Skeletal muscle tissue (tissue), 4 donors: ENCODE data around the gene FRMD4A. TPM values are rescaled to one million over a fixed set of nuclear protein-coding genes. Genes with fewer than 3 reads are reported as not detected.

Experiments
- H3K27ac ChIP-seq: one replicate; pipeline ENCODE4 v1.7.0; 2013; ENCODE audit warnings: mild to moderate bottlenecking, low read depth, low read length, inconsistent platforms
- H3K27me3 ChIP-seq, 3 donors: one replicate each; pipeline ENCODE4 v1.7.0; 2013; ENCODE audit warnings: low read length in 3 of 3; ENCODE audit not compliant: control insufficient read depth in 3 of 3, insufficient read depth in 3 of 3
- H3K36me3 ChIP-seq, 3 donors: one replicate each; pipeline ENCODE4 v1.7.0; 2013; ENCODE audit warnings: low read length in 3 of 3; ENCODE audit not compliant: control insufficient read depth in 3 of 3, insufficient read depth in 3 of 3
- H3K4me1 ChIP-seq, 3 donors: one replicate each; pipeline ENCODE4 v1.7.0; 2013; ENCODE audit warnings: low read length in 3 of 3, mild to moderate bottlenecking in 3 of 3; ENCODE audit not compliant: control insufficient read depth in 3 of 3, insufficient read depth in 3 of 3
- H3K4me3 ChIP-seq, 3 donors: one replicate each; pipeline ENCODE4 v1.7.0; 2013; ENCODE audit warnings: low read length in 3 of 3
- H3K9ac ChIP-seq, 3 donors: one replicate each; pipeline ENCODE4 v1.7.0; 2013; ENCODE audit warnings: low read length in 3 of 3, mild to moderate bottlenecking in 3 of 3, moderate library complexity in 2 of 3, low read depth in 1 of 3
- H3K9me3 ChIP-seq, 3 donors: one replicate each; pipeline ENCODE4 v1.7.0; 2013; ENCODE audit warnings: low read length in 3 of 3; ENCODE audit not compliant: control insufficient read depth in 3 of 3
- total RNA-seq: library from RNA; depleted of rRNA; stranded (reverse); fragments of >200 nt; gene quantifications from one replicate; pipeline ENCODE4 v1.2.3, GENCODE V29; 2014
- donor health status: Osteomylitis.

The FRMD4A gene
- total RNA-seq, 1 donor from 2014 or later, result 19.3 TPM

DNA sequence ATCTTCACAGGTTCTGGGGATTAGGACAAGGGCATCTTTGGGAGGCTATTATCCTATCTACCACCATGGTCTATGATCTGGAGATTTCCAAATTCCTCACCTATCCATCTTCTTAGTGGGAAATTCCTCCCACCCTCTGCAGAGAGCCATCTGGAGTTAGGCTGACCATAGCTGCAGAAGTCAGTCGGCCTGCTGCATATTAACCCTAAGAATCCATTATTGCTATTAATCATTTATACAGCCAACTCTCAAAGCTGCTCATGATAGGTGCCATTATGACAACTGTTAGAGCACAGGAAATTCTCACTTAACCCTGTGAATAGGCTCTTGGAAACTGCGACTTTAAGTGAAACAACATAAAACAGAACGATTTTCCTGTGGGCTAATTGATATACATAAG lies 60.4 kb downstream of the FRMD4A start:
- Histone ChIP-seq H3K36me3 (no peaks in the 10 kb centered on the region), H3K9me3 (no peaks in the 10 kb centered on the region), H3K4me1 (no peaks in the 10 kb centered on the region), H3K27ac (no peak overlapping the region), H3K9ac (no peak overlapping the region), H3K27me3 (peaks cover 0 to 2% (median 0%) of the 10 kb centered on the region in 3 donors), H3K4me3 (no peak overlapping the region)

DNA sequence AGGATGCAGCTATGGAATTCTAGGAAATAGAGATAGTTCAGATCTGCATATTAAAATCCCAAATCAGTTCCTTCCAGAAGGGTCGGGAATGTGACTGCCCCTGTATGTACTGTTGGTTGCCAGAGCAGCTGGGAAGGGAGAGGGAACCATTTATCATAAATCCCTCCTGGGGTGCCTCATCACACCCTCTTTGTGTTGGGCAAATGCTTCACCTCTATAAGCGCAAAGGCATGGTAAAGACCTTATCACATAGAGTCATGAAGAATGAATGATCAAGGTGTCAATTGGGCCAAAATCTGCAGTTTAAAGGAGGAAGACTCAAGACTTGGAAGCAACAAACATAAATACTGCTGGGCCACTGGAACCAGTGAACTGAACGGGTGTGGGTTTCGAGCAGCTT lies 65.0 kb downstream of the FRMD4A start:
- no peaks in the 10 kb centered on the region for H3K9me3 ChIP-seq

DNA sequence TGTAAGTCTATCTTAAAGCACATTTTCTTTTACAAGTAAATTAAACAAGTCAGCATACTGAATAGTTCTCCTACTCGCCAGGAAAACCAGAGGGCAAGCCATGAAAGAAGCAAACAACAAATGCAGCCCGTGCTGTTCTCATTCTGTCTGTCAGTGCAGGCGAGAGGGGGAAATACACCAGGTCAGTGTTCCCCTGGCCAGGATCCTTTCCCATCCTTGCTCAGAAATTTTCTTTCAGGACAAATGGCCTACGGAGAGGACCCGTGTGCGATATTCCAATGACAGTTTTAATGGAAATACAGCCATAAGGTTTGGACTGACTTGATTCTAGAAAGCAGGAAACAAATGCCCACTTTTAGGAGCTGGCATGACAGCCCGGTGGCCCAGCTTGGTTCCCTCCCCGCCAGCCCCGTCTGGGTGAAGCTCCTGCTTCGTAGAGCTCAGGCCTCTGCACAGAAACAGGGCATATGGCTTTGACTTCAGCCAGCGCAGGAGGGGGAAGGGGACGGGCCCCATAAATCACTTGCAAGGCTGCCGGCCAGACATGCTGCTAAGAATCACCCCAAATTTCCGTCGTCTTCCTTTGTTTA lies 67.8 kb downstream of the FRMD4A start:
- H3K9ac ChIP-seq, result no peak overlapping the region
- H3K9me3 ChIP-seq, result no peaks in the 10 kb centered on the region
- no peaks in the 10 kb centered on the region for H3K4me1 ChIP-seq
- H3K36me3 ChIP-seq, result no peaks in the 10 kb centered on the region
- no peak overlapping the region for H3K4me3 ChIP-seq
- H3K27ac ChIP-seq, result no peak overlapping the region
- no peaks in the 10 kb centered on the region for H3K27me3 ChIP-seq

More for the DNA sequence above, 65.0 kb downstream of the FRMD4A start:
- no peak overlapping the region for H3K27ac ChIP-seq
- H3K27me3 ChIP-seq, result no peaks in the 10 kb centered on the region
- H3K4me3 ChIP-seq, result no peak overlapping the region
- H3K36me3 ChIP-seq, result no peaks in the 10 kb centered on the region
- H3K4me1 ChIP-seq, result no peaks in the 10 kb centered on the region
- no peak overlapping the region for H3K9ac ChIP-seq

DNA sequence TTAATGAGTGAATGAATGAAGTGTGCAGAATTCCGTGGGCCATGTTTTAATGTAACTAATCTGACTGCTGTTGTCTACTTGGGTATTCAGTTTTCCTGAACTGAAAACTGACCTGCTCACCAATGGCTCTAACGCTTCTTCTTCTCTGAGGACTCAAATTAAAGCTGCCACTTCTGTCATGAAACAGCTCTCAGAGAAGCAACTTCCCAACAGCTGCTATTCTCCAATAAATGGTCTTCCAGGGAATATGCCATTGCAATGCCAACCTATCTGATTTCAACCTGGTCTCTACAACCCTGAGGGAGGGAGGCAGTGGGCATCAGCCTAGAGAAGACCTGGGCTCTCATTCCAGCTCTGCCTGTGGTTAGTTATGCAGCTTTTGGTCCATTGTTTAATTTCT lies 69.4 kb downstream of the FRMD4A start:
- no peaks in the 10 kb centered on the region for H3K27me3 ChIP-seq

DNA sequence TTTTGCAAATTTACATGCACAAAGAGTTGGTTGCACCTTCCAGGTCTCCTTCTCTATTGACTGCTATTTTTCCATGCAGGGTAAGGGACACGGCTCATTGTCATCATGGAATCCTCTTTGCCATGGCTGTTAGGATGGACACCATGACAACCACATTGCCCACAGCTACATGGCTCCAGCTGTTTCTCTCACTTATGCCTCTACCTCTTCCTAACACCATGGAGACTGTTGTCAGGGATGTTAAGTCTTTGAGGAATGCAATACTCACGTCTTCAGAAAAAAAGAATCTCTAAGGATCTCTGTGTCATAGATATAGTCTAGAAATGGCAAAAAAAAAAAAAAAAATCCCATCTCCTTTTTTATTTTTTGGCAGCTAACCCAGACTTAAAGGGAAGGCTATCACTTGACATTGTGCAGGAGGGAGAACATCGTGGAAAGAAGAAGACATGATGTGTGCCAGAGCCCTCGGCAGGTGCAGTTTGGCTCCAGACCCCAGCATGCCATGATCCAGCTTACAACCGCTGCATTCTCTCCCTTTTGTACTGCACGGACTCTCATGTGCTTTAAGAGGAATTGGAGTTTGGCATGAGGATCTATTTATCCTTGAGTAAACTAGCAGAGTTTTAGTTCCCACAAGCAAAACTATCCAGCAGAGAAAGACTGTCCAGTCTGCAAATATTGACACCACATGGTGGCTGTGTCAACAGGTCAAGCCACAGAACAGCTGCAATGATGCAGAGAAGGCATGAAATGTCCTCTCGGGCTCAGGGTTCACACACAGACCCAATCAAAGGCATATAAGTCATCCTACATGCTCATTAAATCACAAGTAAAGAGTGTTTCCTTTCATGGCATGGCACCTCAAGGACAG lies 70.8 kb downstream of the FRMD4A start:
- no peaks in the 10 kb centered on the region for H3K27me3 ChIP-seq
- H3K36me3 ChIP-seq, result no peaks in the 10 kb centered on the region
- no peak overlapping the region for H3K9ac ChIP-seq
- H3K27ac ChIP-seq, result no peak overlapping the region
- H3K9me3 ChIP-seq, result no peaks in the 10 kb centered on the region
- H3K4me3 ChIP-seq, result no peak overlapping the region
- H3K4me1 ChIP-seq, result no peaks in the 10 kb centered on the region

More for the DNA sequence above, 69.4 kb downstream of the FRMD4A start:
- Histone ChIP-seq H3K4me3 (no peak overlapping the region), H3K4me1 (no peaks in the 10 kb centered on the region), H3K36me3 (no peaks in the 10 kb centered on the region), H3K9ac (no peak overlapping the region), H3K9me3 (no peaks in the 10 kb centered on the region), H3K27ac (no peak overlapping the region)

DNA sequence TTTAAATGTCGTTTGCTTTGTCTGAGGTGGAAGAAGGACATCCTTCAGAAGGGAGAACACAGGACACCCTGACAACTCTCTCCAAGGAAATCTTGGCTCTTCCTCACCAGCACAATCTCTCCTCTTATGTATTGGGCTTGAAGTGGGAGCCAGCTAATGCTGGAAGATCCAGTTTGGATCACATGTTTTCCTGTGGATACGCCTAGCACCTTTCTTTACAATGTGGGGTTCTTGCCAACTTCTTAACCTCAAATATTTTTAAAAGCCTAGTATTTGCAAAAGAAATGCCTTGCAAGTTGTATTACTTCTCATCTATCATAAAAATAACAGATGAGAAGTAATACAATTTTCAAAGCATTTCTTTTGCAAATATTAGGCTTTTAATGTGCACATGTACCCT lies 76.4 kb downstream of the FRMD4A start:
- Histone ChIP-seq H3K9me3 (peaks cover 0 to 2% (median 0%) of the 10 kb centered on the region in 3 donors), H3K4me1 (no peaks in the 10 kb centered on the region), H3K4me3 (no peak overlapping the region), H3K9ac (no peak overlapping the region), H3K27ac (no peak overlapping the region), H3K27me3 (no peaks in the 10 kb centered on the region), H3K36me3 (no peaks in the 10 kb centered on the region)

DNA sequence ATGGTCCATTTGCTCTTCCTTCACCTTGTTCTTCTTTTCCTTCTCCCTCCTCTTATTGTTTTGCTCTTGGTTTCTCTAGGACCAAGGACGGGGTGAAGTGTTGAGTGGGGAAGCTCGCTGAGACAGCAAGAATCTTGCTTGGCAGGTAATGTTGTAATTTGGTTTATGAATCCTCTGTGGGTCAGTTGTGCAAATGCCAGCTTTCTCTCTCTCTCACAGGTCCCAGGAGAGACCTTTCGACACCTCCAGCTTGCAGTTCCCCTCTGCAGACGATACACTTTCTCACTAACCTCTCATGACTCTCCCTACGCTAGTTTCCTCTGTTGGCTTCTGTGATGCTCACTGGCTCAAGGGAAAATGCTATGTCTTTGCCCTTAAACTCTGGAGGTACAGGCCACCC lies 77.0 kb downstream of the FRMD4A start:
- Histone ChIP-seq H3K4me1 (no peaks in the 10 kb centered on the region), H3K27me3 (no peaks in the 10 kb centered on the region), H3K36me3 (no peaks in the 10 kb centered on the region), H3K4me3 (no peak overlapping the region), H3K9me3 (peaks cover 0 to 2% (median 0%) of the 10 kb centered on the region in 3 donors), H3K27ac (no peak overlapping the region), H3K9ac (no peak overlapping the region)

DNA sequence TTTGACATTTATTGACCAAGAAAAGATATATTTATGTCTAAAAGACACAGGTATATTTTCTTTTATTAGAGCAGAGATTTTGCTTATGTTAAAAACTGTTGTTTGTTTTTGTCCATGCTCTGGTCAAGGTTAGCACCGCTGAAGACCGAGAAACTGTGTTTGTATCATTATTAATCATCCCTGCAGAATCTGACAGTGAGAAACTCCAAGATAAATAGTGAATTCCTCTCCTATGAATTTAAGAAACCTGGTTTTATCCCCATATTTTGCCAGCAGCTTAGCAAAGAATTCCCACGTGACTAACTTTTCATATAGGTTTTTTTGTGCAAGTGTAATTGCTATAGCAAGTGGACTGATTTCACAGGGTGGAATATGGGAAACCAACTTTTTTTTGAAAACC lies 77.6 kb downstream of the FRMD4A start:
- no peaks in the 10 kb centered on the region for H3K36me3 ChIP-seq
- no peak overlapping the region for H3K4me3 ChIP-seq
- H3K9me3 ChIP-seq, result peaks cover 0 to 2% (median 0%) of the 10 kb centered on the region in 3 donors
- H3K4me1 ChIP-seq, result no peaks in the 10 kb centered on the region
- no peak overlapping the region for H3K27ac ChIP-seq
- H3K27me3 ChIP-seq, result no peaks in the 10 kb centered on the region
- H3K9ac ChIP-seq, result no peak overlapping the region

DNA sequence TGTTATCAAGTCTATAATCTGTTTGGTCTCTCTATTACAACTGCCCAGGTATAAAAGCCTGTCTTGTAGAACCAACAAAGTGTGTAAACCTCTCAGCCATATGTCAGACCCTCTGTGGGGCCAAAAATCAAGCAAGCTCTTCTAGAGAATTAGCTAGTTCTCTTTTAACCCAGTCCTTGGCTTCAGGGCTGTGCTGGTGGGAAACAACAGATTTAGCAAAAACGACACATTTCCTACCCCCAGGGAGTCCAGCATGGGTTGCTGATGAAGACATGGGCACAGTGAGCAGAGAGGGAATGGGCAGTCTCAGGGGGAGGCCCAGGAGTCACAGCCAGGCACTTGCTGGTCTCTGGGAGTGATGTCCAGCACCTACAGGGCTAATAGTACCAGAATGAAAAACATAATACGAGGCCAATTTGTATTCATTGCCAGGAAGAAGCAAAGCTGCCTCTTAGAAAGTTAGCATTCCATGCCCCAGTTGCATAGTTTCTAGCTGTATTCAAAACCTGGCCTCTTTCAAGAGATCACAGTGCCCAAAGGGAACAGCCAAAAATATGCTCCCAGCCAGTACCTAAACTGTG lies 80.1 kb downstream of the FRMD4A start:
- Histone ChIP-seq H3K4me1 (no peaks in the 10 kb centered on the region), H3K4me3 (no peak overlapping the region), H3K9ac (no peak overlapping the region), H3K27ac (no peak overlapping the region), H3K9me3 (peaks cover 0 to 2% (median 0%) of the 10 kb centered on the region in 3 donors), H3K27me3 (peaks cover 0 to 9% (median 0%) of the 10 kb centered on the region in 3 donors), H3K36me3 (no peaks in the 10 kb centered on the region)
